ENCODE data around the gene PARVG. TPM values are rescaled to one million over a fixed set of nuclear protein-coding genes. Genes with fewer than 3 reads are reported as not detected.

The PARVG gene
- not detected in 2 replicates for total RNA-seq

- DNase-seq (ENCODE audit: low read depth): no peak
Observed at GRCh38 chr22:44180706-44181032, at the start of gene PARVG. PARVG (plus strand) TSS chr22:44180925; CDS start chr22:44183330, 2,405 bp downstream.

- DNase-seq (ENCODE audit: low read depth): no peak
Observed at GRCh38 chr22:44131412-44131811, 49.3 kb upstream of the PARVG start.

GRCh38 chr22:44131989-44132685 lies 48.6 kb upstream of the PARVG start:
- DNase-seq (ENCODE audit: low read depth): no peak

- no peak for DNase-seq (ENCODE audit: low read depth)
Observed at GRCh38 chr22:44132724-44133123, 48.0 kb upstream of the PARVG start.

GRCh38 chr22:44133161-44133560 lies 47.6 kb upstream of the PARVG start:
- DNase-seq (ENCODE audit: low read depth): no peak

- no peak for DNase-seq (ENCODE audit: low read depth)
Observed at GRCh38 chr22:44133901-44134571, 46.7 kb upstream of the PARVG start.

- DNase-seq (ENCODE audit: low read depth): no peak
Observed at GRCh38 chr22:44136112-44136511, 44.6 kb upstream of the PARVG start.

- DNase-seq (ENCODE audit: low read depth): no peak
Observed at GRCh38 chr22:44136786-44137185, 43.9 kb upstream of the PARVG start.

- DNase-seq (ENCODE audit: low read depth): no peak
Observed at GRCh38 chr22:44137415-44137814, 43.3 kb upstream of the PARVG start.

- DNase-seq (ENCODE audit: low read depth): no peak
Observed at GRCh38 chr22:44139773-44140172, 41.0 kb upstream of the PARVG start.

- peak; percentile 15 for DNase-seq (ENCODE audit: low read depth)
Observed at GRCh38 chr22:44142421-44143104, 38.2 kb upstream of the PARVG start.

- no peak for DNase-seq (ENCODE audit: low read depth)
Observed at GRCh38 chr22:44143105-44143474, 37.6 kb upstream of the PARVG start.

- no peak for DNase-seq (ENCODE audit: low read depth)
Observed at GRCh38 chr22:44143579-44143978, 37.1 kb upstream of the PARVG start.

- no peak for DNase-seq (ENCODE audit: low read depth)
Observed at GRCh38 chr22:44144046-44144569, 36.6 kb upstream of the PARVG start.

- no peak for DNase-seq (ENCODE audit: low read depth)
Observed at GRCh38 chr22:44145544-44145943, 35.2 kb upstream of the PARVG start.

- no peak for DNase-seq (ENCODE audit: low read depth)
Observed at GRCh38 chr22:44146088-44146861, 34.5 kb upstream of the PARVG start.

GRCh38 chr22:44147008-44147645 lies 33.6 kb upstream of the PARVG start:
- no peak for DNase-seq (ENCODE audit: low read depth)

- DNase-seq (ENCODE audit: low read depth): peak; percentile 45
Observed at GRCh38 chr22:44147821-44148574, 32.7 kb upstream of the PARVG start.

GRCh38 chr22:44151676-44152075 lies 29.0 kb upstream of the PARVG start:
- peak; percentile 26 for DNase-seq (ENCODE audit: low read depth)

GRCh38 chr22:44153710-44154109 lies 27.0 kb upstream of the PARVG start:
- DNase-seq (ENCODE audit: low read depth): peak; percentile 9

GRCh38 chr22:44154436-44154942 lies 26.2 kb upstream of the PARVG start:
- DNase-seq (ENCODE audit: low read depth): peak; percentile 78

Measured in renal cortical epithelial cell (primary cell).